Measurements from ENCODE around the gene UTP14A.

Gene UTP14A

DNA sequence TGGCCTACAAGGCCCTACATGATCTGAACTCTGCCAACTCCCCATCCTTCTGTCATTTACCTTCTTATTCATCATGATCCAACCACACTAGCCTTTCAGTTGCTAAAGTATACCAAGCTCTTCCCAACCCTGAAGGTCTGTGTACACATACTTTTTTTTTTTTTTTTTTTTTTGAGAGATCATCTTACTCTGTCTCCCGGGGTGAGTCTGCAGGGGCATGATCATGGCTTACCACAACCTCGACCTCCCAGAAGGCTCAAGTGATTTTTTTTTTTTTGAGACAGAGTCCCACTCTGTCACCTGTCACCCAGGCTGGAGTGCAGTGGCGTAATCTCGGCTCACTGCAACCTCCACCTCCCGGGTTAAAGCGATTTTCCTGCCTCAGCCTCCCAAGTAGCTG lies 5.9 kb upstream of the UTP14A start:
- DNase-seq (ENCODE audit: extremely low spot score) = no peak
- ChIA-PET POLR2A (no interaction called here), CTCF (no interaction called here)
- TF ChIP-seq, protein P1, sequence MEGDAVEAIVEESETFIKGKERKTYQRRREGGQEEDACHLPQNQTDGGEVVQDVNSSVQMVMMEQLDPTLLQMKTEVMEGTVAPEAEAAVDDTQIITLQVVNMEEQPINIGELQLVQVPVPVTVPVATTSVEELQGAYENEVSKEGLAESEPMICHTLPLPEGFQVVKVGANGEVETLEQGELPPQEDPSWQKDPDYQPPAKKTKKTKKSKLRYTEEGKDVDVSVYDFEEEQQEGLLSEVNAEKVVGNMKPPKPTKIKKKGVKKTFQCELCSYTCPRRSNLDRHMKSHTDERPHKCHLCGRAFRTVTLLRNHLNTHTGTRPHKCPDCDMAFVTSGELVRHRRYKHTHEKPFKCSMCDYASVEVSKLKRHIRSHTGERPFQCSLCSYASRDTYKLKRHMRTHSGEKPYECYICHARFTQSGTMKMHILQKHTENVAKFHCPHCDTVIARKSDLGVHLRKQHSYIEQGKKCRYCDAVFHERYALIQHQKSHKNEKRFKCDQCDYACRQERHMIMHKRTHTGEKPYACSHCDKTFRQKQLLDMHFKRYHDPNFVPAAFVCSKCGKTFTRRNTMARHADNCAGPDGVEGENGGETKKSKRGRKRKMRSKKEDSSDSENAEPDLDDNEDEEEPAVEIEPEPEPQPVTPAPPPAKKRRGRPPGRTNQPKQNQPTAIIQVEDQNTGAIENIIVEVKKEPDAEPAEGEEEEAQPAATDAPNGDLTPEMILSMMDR (IDR thresholded peaks at IDR 0.05; ENCODE audit: control extremely low read depth, extremely low read depth, low read depth, missing control alignments) = no peak

DNA sequence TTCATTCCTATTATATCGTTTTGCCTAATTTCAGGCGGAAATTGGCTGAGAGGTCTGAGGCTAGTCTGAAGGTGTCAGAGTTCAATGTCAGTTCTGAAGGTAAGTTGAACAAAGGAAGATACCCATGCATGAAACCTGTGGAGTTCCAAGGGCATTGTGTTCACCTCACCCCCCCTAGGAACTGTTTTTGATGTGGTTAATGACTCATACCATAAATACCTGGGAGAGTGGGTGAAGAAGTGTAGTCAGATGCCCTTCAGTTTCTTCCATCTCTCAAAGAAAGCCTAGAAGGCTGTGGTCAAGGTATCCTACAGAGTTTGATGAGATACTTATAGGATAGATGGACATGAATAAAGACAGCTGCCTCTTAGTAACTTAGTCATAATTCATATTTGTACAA lies 2.7 kb downstream of the UTP14A start:
- TF ChIP-seq, protein P1 (IDR thresholded peaks at IDR 0.05; ENCODE audit: control extremely low read depth, extremely low read depth, low read depth, missing control alignments) = no peak
- no peak for DNase-seq (ENCODE audit: extremely low spot score)
- ChIA-PET CTCF (interaction anchor here (0.7 kb wide), 1 partner anchor 17 kb away, joined by 3 read pairs; no protein-coding TSS in a partner anchor), POLR2A (no interaction called here)

DNA sequence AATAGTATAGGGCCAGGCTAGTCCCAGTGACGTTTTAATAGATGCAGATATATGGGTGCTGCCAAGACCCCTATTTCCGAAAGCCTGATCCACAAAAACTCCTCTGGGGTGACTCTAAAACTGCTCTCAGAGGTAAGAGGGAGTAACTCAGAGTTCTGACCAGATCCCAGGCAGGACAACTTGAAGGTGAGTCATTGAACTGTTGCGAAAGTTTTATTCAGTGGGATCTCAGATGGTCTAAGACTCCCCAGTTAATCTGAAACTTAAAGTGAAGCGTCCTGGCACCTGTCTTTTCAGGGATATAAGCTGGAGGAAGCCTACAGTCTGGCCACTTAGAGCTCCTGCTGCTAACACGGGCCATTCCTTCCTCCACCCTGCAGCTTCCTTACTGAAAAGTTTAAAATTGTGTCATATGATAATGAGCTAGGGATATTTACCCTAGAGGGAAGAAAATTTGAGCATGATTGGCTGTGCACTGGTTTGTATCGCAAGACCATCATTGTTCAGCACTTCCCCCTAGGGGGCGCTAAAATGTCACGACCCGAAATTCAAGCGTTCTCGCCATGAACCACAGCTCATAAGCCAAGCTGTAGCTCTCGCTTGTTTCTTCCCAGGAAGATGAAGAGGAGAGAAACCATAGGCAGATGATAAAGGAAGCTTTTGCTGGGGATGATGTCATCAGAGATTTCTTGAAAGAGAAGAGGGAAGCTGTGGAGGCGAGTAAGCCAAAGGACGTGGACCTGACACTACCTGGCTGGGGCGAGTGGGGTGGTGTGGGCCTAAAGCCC lies 19.5 kb downstream of the UTP14A start:
- POLR2A ChIA-PET = no interaction called here
- CTCF ChIA-PET = interaction anchor here (0.7 to 8.5 kb wide), 45 partner anchors 8 to 321 kb away, joined by 3 to 73 read pairs (median 5); partner anchors contain the start of genes BCORL1 and UTP14A
- peak; percentile 57 for DNase-seq (ENCODE audit: extremely low spot score)
- TF ChIP-seq, protein P1 (IDR thresholded peaks at IDR 0.05; ENCODE audit: control extremely low read depth, extremely low read depth, low read depth, missing control alignments) = peak; percentile 53

DNA sequence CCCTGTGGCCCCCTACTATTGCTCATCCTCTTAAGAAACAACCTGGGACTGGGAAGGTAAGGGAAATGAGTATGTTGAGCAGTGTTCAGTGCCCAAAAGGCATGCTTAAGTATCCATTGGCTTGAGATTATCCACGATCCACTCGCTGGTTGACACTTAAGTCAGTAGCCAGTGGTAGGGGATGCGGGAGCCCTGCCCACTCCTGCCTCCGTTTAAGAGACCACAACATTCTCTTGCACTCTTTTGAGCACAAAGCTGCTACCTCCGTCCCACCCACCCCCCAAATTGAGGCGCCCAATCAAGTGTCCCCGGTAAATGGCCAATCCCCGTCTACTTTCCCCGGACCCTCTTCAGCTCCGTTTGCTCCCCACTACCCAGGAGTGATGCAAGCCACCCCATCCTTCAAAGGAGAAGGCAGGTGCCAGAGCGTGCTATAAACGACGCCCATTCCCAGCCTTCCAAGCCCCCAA lies 25.0 kb downstream of the UTP14A start:
- CTCF ChIA-PET = interaction anchor here (1.3 to 3.7 kb wide), 3 partner anchors 10 to 97 kb away, joined by 3 to 23 read pairs (median 5); no protein-coding TSS in a partner anchor
- POLR2A ChIA-PET = no interaction called here
- no peak for DNase-seq (ENCODE audit: extremely low spot score)
- TF ChIP-seq, protein P1 (IDR thresholded peaks at IDR 0.05; ENCODE audit: control extremely low read depth, extremely low read depth, low read depth, missing control alignments) = no peak

DNA sequence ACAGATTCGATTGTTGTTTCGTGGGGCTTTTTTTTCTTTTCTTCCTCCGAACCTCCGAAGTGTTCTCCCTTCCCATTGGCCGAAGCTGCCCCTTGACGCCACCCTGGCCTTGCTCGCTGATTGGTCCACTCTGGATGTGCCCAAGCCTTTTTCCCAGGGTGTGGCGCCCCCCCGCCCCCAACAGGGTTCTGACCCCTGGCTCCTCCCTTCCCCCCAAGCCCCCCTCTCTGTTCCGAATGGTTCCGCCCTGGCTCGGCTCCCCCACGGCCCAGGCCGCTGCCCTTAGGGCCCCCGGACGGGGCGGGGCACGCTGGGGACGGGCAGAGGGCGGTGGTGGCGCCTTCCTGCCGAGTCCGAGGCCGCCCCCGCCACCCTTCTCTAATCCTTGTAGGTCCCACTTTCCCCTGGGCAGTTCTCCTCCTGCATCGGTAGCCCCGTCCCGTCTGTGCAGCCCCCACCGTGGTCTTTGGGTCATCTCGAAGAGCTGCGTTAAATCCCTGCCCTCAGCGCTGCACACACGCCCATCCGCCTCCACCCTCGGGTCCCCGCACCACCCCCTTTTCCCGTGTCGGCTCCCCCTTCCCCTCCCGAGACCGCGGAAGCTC lies 25.5 kb downstream of the UTP14A start:
- peak; percentile 82 for DNase-seq (ENCODE audit: extremely low spot score)
- ChIA-PET POLR2A (no interaction called here), CTCF (interaction anchor here (1.3 to 3.7 kb wide), 3 partner anchors 11 to 97 kb away, joined by 3 to 23 read pairs (median 5); no protein-coding TSS in a partner anchor)
- TF ChIP-seq, protein P1 (IDR thresholded peaks at IDR 0.05; ENCODE audit: control extremely low read depth, extremely low read depth, low read depth, missing control alignments) = no peak

DNA sequence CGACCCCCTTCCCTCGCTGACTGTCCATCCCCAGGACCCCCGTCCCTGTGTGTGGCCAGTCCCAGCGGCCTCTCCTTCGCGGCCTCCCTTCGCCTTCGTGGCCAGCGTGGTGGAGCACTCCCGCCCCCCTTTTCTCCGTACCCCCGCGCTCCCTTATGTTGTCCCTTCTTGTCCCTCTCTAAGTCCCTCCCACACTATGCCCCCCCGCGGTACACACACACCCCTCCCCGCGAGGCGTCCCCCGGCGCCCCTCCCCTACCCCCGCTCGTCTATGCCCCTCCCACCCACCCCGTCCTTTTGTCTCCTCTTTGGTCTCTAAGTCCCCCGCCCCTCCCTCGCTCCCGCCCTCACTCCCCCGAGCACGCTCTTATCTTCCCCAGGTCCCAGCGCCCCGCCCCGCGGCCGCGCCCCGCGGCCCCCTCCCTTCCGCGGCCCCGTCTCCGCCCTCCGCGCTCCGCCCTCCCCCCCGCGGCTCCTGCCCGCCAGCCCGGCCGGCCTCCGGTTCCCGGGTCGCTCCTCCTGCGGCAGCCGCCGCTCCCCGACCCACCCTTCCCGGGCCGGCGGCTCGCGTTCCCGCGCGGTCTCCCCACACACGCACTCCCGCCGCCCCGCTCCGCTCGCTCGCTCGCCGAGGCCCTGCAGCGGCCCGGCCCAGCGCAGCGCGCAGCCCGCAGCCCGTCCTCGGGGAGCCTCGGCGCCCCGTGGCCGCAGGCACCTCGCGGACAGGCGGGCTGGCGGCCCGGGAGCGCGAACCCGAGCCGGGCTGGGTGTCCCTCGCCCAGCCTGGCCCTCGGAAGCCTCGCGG lies 26.3 kb downstream of the UTP14A start:
- ChIA-PET CTCF (interaction anchor here (1.3 to 3.7 kb wide), 2 partner anchors 22 to 96 kb away, joined by 3 to 23 read pairs; no protein-coding TSS in a partner anchor), POLR2A (no interaction called here)
- TF ChIP-seq, protein P1 (IDR thresholded peaks at IDR 0.05; ENCODE audit: control extremely low read depth, extremely low read depth, low read depth, missing control alignments) = no peak
- peak; percentile 86 for DNase-seq (ENCODE audit: extremely low spot score)

Data from GM10248 (cell line).